DOHH2 (cell line): ENCODE results near the gene FBLN7.

ENCODE experiments used
- H3F3A ChIP-seq: fragments of 200-600 bp; sonication (generic), shearing (Covaris generic); 2 replicates; pipeline ENCODE4 v1.6.0; 2016; ENCODE audit warnings: antibody characterized with exemption, mild to moderate bottlenecking; ENCODE audit not compliant: control insufficient read depth, insufficient read depth
- H3K27ac ChIP-seq: fragments of 200-600 bp; sonication (generic); 2 replicates; pipeline ENCODE4 v1.5.1; 2014; ENCODE audit warnings: low read depth, mild to moderate bottlenecking, low read length, moderate library complexity
- H3K27me3 ChIP-seq: fragments of 200-600 bp; sonication (generic); 2 replicates; pipeline ENCODE4 v1.6.1; 2014; ENCODE audit warnings: mild to moderate bottlenecking, low read length, mixed read lengths; ENCODE audit not compliant: control insufficient read depth
- H3K36me3 ChIP-seq: fragments of 200-600 bp; sonication (generic); 2 replicates; pipeline ENCODE4 v1.6.1; 2014; ENCODE audit warnings: mild to moderate bottlenecking, low read length, moderate library complexity, mixed read lengths; ENCODE audit not compliant: control insufficient read depth
- H3K4me1 ChIP-seq: fragments of 200-600 bp; sonication (generic); 2 replicates; pipeline ENCODE4 v1.6.1; 2014; ENCODE audit warnings: mild to moderate bottlenecking, low read length, mixed read lengths; ENCODE audit not compliant: control insufficient read depth
- H3K4me2 ChIP-seq: fragments of 200-600 bp; sonication (generic); 2 replicates; pipeline ENCODE4 v1.6.0; 2014; ENCODE audit warnings: mild to moderate bottlenecking, low read length, moderate library complexity
- H3K4me3 ChIP-seq: fragments of 200-600 bp; sonication (generic); 2 replicates; pipeline ENCODE4 v1.5.1; 2014; ENCODE audit warnings: mild to moderate bottlenecking, low read length, mixed read lengths
- H3K79me2 ChIP-seq: fragments of 200-600 bp; sonication (generic); 2 replicates; pipeline ENCODE4 v1.6.1; 2014; ENCODE audit warnings: mild to moderate bottlenecking, low read length, mixed read lengths; ENCODE audit not compliant: control insufficient read depth
- H3K9me2 ChIP-seq: fragments of 200-600 bp; sonication (generic); replicated peaks from 2 replicates; pipeline ENCODE4 v1.6.1; 2014; ENCODE audit warnings: mild to moderate bottlenecking, low read length, mixed read lengths; ENCODE audit not compliant: control insufficient read depth
- H3K9me3 ChIP-seq: fragments of 200-600 bp; sonication (generic); 2 replicates; pipeline ENCODE4 v1.6.1; 2014; ENCODE audit warnings: antibody characterized with exemption, low read length, mixed read lengths; ENCODE audit not compliant: control insufficient read depth, insufficient read depth
- H4K20me1 ChIP-seq: fragments of 200-600 bp; sonication (generic); 2 replicates; pipeline ENCODE4 v1.6.0; 2014; ENCODE audit warnings: low read depth, mild to moderate bottlenecking, antibody characterized with exemption, low read length, moderate library complexity; ENCODE audit not compliant: control insufficient read depth, insufficient read depth
- EZH2phosphoT487 ChIP-seq: fragments of 200-600 bp; sonication (generic); IDR thresholded peaks from 2 replicates; pipeline ENCODE4 v1.6.1; 2017; ENCODE audit warnings: borderline replicate concordance, mild to moderate bottlenecking, antibody characterized with exemption, low read length, moderate library complexity, mixed read lengths
- TF ChIP-seq, protein P1 (sequence below): fragments of 200-600 bp; sonication (generic); IDR thresholded peaks from one replicate; pipeline ENCODE4 v1.5.1; 2014; ENCODE audit warnings: antibody characterized with exemption, mild to moderate bottlenecking, low read depth, low read length; ENCODE audit not compliant: poor library complexity, severe bottlenecking

The FBLN7 gene

DNA sequence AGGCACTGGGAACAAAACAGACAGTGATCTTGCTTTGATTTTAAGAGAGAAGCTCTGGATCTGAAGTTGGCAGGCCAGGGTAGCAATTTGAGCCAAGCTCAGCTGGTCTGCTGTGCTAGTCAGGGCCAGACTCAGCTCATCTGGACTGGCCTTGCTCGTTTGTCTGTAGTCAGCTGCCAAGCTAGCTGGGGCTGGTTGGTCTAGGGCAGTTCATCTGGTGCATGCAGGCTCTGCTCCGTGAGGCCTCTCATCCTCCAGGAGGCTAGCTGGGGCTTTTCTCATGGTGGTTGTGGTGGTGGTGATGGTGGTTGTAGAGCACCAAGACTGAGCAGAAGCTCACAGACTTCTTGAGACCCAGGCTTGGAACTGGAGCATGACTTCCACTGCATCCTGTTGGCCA, 10.3 kb downstream of the FBLN7 start:
- TF ChIP-seq, protein P1, sequence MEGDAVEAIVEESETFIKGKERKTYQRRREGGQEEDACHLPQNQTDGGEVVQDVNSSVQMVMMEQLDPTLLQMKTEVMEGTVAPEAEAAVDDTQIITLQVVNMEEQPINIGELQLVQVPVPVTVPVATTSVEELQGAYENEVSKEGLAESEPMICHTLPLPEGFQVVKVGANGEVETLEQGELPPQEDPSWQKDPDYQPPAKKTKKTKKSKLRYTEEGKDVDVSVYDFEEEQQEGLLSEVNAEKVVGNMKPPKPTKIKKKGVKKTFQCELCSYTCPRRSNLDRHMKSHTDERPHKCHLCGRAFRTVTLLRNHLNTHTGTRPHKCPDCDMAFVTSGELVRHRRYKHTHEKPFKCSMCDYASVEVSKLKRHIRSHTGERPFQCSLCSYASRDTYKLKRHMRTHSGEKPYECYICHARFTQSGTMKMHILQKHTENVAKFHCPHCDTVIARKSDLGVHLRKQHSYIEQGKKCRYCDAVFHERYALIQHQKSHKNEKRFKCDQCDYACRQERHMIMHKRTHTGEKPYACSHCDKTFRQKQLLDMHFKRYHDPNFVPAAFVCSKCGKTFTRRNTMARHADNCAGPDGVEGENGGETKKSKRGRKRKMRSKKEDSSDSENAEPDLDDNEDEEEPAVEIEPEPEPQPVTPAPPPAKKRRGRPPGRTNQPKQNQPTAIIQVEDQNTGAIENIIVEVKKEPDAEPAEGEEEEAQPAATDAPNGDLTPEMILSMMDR, result no peak
- TF ChIP-seq EZH2phosphoT487, result no peak
- H3K27ac ChIP-seq, result no peak overlapping the region
- no peaks in the 10 kb centered on the region for H3K79me2 ChIP-seq
- no peaks in the 10 kb centered on the region for H3K9me3 ChIP-seq
- no peaks in the 10 kb centered on the region for H3F3A ChIP-seq
- no peak overlapping the region for H3K4me3 ChIP-seq
- no peaks in the 10 kb centered on the region for H3K4me1 ChIP-seq
- H3K36me3 ChIP-seq, result no peaks in the 10 kb centered on the region
- H3K9me2 ChIP-seq, result no peaks in the 10 kb centered on the region
- H4K20me1 ChIP-seq, result no peaks in the 10 kb centered on the region
- no peak overlapping the region for H3K4me2 ChIP-seq
- H3K27me3 ChIP-seq, result no peaks in the 10 kb centered on the region

- no peak overlapping the region for H3K27ac ChIP-seq
- no peaks in the 10 kb centered on the region for H3K27me3 ChIP-seq
- no peak overlapping the region for H3K4me2 ChIP-seq
- no peak overlapping the region for H3K4me3 ChIP-seq
- TF ChIP-seq, protein P1, result no peak
- no peak for TF ChIP-seq EZH2phosphoT487
- no peaks in the 10 kb centered on the region for H3K9me3 ChIP-seq
- no peaks in the 10 kb centered on the region for H3K36me3 ChIP-seq
- H3K4me1 ChIP-seq, result no peaks in the 10 kb centered on the region
- H3F3A ChIP-seq, result no peaks in the 10 kb centered on the region
- no peaks in the 10 kb centered on the region for H4K20me1 ChIP-seq
- H3K9me2 ChIP-seq, result no peaks in the 10 kb centered on the region
- no peaks in the 10 kb centered on the region for H3K79me2 ChIP-seq
Observed at GRCh38 chr2:112149194-112149593, 11.0 kb downstream of the FBLN7 start.

DNA sequence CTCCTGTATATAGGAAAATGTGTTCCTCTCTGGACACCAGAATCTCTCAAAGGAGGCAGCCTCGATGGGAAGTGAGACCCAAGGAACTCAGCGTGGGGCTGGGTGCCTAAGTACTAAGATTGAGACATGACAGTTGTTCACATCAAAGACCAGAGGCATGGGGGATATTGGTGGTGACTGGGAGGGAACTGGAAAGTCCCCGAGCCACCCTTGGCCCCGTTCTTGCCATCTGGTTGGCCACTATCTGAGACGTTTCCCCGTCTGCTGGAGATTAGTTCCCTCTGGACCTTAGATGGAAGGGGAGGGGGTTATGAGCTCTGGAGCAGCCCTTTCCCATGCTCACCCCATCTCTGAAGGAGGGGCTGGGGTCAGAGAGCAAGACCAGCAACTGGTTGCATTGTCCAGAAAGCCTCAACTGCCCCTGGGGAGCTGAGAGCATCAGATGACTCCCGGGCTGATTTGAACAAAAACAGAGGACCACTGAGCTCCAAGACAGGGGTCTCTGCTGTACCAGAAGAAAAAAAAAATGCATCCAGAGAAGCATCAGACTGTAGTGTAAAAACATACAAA, 11.8 kb downstream of the FBLN7 start:
- no peak overlapping the region for H3K4me2 ChIP-seq

More for the DNA sequence above, 11.8 kb downstream of the FBLN7 start:
- H3K79me2 ChIP-seq, result no peaks in the 10 kb centered on the region
- H3K9me3 ChIP-seq, result no peaks in the 10 kb centered on the region
- H3K27me3 ChIP-seq, result no peaks in the 10 kb centered on the region
- no peaks in the 10 kb centered on the region for H3K36me3 ChIP-seq
- H4K20me1 ChIP-seq, result no peaks in the 10 kb centered on the region
- no peak for TF ChIP-seq EZH2phosphoT487
- TF ChIP-seq, protein P1, result no peak
- H3K4me3 ChIP-seq, result no peak overlapping the region
- H3F3A ChIP-seq, result no peaks in the 10 kb centered on the region
- H3K9me2 ChIP-seq, result no peaks in the 10 kb centered on the region
- no peak overlapping the region for H3K27ac ChIP-seq
- H3K4me1 ChIP-seq, result peaks cover 5% of the 10 kb centered on the region
